OCI-LY1 (cell line): ENCODE results near the gene MCU.
A peak's percentile ranks its signal among the peaks of the same experiment; 100 is the strongest.

ENCODE experiments used
- H2AFZ ChIP-seq: fragments of 200-600 bp; sonication (generic), shearing (Covaris generic); 2 replicates; pipeline ENCODE4 v1.6.0; 2014; ENCODE audit warnings: antibody characterized with exemption, mild to moderate bottlenecking, low read length
- H3F3A ChIP-seq: fragments of 200-600 bp; sonication (generic), shearing (Covaris generic); 2 replicates; pipeline ENCODE4 v1.6.0; 2014; ENCODE audit warnings: mild to moderate bottlenecking, antibody characterized with exemption, low read length, moderate library complexity; ENCODE audit not compliant: insufficient read depth
- H3K27ac ChIP-seq: fragments of 200-600 bp; sonication (generic); 2 replicates; pipeline ENCODE4 v1.5.1; 2014; ENCODE audit warnings: low read length, mixed run types, mild to moderate bottlenecking, low read depth; ENCODE audit not compliant: poor library complexity, severe bottlenecking
- H3K27me3 ChIP-seq: fragments of 200-600 bp; sonication (generic); 2 replicates; pipeline ENCODE4 v1.6.0; 2014; ENCODE audit warnings: antibody characterized with exemption, mild to moderate bottlenecking, low read length, moderate library complexity; ENCODE audit not compliant: insufficient read depth
- H3K36me3 ChIP-seq: fragments of 200-600 bp; sonication (generic); 2 replicates; pipeline ENCODE4 v1.6.1; 2014; ENCODE audit warnings: mild to moderate bottlenecking, antibody characterized with exemption, low read length, moderate library complexity, mixed read lengths; ENCODE audit not compliant: insufficient read depth
- H3K4me1 ChIP-seq: fragments of 200-600 bp; sonication (generic); 2 replicates; pipeline ENCODE4 v1.5.1; 2014; ENCODE audit warnings: mild to moderate bottlenecking, low read length, moderate library complexity; ENCODE audit not compliant: insufficient read depth, severe bottlenecking
- H3K4me2 ChIP-seq: fragments of 200-600 bp; sonication (generic), shearing (Covaris generic); 2 replicates; pipeline ENCODE4 v1.6.1; 2014; ENCODE audit warnings: low read length
- H3K4me3 ChIP-seq: fragments of 200-600 bp; sonication (generic); 2 replicates; pipeline ENCODE4 v1.5.1; 2014; ENCODE audit warnings: low read length, low read depth, mild to moderate bottlenecking, mixed read lengths; ENCODE audit not compliant: poor library complexity, severe bottlenecking
- H3K79me2 ChIP-seq: fragments of 200-600 bp; shearing (Covaris generic); 2 replicates; pipeline ENCODE4 v1.6.1; 2016; ENCODE audit warnings: mixed run types, low read length, mixed read lengths; ENCODE audit not compliant: insufficient read depth
- H3K9ac ChIP-seq: fragments of 200-600 bp; sonication (generic), shearing (Covaris generic); 2 replicates; pipeline ENCODE4 v1.6.1; 2014; ENCODE audit warnings: mild to moderate bottlenecking, low read length, mixed read lengths
- H3K9me2 ChIP-seq: fragments of 200-600 bp; sonication (generic), shearing (Covaris generic); 2 replicates; pipeline ENCODE4 v1.6.1; 2014; ENCODE audit warnings: low read depth, mild to moderate bottlenecking, low read length, mixed read lengths
- H3K9me3 ChIP-seq: fragments of 200-600 bp; shearing (Covaris generic); 2 replicates; pipeline ENCODE4 v1.6.1; 2014; ENCODE audit warnings: low read length, mixed read lengths
- H4K20me1 ChIP-seq: fragments of 200-600 bp; sonication (generic), shearing (Covaris generic); 2 replicates; pipeline ENCODE4 v1.6.0; 2016; ENCODE audit warnings: mild to moderate bottlenecking, low read length; ENCODE audit not compliant: insufficient read depth
- EZH2 ChIP-seq: fragments of 200-600 bp; sonication (generic), shearing (Covaris generic); IDR thresholded peaks from 2 replicates; pipeline ENCODE4 v1.8.0; 2017; ENCODE audit warnings: borderline replicate concordance, mixed run types, mild to moderate bottlenecking, antibody characterized with exemption, low read length, moderate library complexity, mixed read lengths
- TF ChIP-seq, protein P1 (sequence below): fragments of 200-600 bp; sonication (generic), shearing (Covaris generic); IDR thresholded peaks from 2 replicates; pipeline ENCODE4 v1.5.1; 2017; ENCODE audit warnings: mild to moderate bottlenecking, antibody characterized with exemption, low read length, moderate library complexity, mixed read lengths

Gene MCU

DNA sequence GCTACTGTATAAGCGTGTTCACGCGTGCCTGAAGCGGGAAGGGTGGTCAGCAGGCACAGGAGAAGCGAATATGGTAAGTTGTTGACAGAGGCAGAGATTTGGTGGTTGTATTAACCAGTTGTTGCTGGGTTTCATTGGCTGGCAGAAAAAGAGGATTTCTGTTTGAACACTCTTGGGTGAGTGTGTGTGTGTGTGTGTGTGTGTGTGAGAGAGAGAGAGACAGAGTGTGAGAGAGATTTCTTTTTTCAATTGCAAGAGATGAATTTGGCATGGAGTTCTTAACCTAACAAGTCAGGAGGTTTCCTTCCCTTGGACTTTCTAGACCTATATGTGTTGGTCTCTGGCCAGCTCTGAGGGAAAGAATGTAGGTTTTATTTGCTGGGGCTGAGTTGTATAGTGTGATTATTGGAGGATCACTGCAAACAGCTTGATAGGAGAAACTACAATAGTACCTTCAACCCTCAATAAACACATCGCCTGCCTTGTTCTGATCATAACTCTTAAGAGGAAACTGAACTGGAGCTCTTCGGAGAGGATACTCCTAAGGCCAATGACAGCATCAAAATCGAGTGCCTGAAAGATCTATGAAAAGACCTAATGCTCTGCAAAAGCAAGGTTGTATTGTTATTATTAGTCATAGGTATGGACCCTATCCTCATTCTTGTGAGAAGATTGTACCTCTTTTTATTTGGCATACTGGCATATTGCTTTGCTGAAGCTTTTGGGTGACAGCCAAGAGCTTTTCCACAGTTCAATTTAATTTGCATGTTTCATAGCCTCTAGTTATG is 1.2 kb downstream of the MCU start:
- peak overlapping the region; percentile 66 for H3K4me2 ChIP-seq
- peak overlapping the region; percentile 82 for H3K4me3 ChIP-seq
- H3K9ac ChIP-seq: peak overlapping the region; percentile 89
- H3K27me3 ChIP-seq: no peaks in the 10 kb centered on the region
- H3K36me3 ChIP-seq: no peaks in the 10 kb centered on the region
- TF ChIP-seq EZH2: no peak
- TF ChIP-seq, protein P1, sequence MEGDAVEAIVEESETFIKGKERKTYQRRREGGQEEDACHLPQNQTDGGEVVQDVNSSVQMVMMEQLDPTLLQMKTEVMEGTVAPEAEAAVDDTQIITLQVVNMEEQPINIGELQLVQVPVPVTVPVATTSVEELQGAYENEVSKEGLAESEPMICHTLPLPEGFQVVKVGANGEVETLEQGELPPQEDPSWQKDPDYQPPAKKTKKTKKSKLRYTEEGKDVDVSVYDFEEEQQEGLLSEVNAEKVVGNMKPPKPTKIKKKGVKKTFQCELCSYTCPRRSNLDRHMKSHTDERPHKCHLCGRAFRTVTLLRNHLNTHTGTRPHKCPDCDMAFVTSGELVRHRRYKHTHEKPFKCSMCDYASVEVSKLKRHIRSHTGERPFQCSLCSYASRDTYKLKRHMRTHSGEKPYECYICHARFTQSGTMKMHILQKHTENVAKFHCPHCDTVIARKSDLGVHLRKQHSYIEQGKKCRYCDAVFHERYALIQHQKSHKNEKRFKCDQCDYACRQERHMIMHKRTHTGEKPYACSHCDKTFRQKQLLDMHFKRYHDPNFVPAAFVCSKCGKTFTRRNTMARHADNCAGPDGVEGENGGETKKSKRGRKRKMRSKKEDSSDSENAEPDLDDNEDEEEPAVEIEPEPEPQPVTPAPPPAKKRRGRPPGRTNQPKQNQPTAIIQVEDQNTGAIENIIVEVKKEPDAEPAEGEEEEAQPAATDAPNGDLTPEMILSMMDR: no peak
- H4K20me1 ChIP-seq: no peaks in the 10 kb centered on the region
- peak overlapping the region; percentile 75 for H3K27ac ChIP-seq
- H3F3A ChIP-seq: no peaks in the 10 kb centered on the region
- H3K79me2 ChIP-seq: peaks cover 41% of the 10 kb centered on the region
- no peaks in the 10 kb centered on the region for H3K9me2 ChIP-seq
- peaks cover 32% of the 10 kb centered on the region for H3K4me1 ChIP-seq
- H2AFZ ChIP-seq: no peak overlapping the region
- H3K9me3 ChIP-seq: no peaks in the 10 kb centered on the region

DNA sequence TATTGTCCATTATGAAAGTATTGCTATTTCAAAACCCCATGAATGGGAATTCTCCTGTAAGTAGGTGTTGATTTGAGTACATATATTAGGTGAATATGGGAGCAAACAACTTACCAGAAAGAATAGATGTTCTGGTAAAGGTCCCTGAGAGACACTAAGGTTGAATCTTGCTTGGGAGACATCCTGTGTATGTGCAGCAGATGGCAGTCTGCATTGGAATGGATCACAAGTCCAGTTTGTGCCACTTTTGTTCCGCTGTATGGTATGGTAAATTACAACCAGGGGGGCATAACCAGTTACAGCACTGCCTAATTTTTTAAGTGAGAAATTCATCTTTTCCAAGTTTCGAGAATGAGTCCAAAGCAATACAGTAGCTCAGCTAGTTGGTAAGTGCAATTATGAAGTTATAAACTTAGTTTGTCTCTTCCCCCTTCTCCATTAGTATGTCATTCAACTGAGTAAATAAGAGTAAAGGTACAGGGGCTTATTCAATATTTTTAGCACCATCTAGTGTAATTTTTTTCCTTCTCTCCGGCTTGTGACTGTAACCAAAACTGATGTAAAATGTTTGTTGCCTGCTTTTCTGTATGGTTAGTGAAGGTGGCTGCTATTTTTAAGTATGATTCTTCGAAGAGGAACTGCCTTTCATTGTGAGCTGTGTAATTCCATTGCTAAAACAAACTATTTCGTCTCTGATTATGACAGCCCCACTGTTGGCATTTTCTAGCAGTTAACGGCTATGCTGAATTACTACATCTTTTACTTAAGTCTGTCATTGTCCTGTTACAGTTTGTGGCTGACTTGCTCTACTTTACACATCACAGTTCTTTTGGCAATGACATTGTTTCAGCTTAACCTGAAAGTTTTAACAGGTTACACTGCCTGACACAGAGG is 2.8 kb downstream of the MCU start:
- Histone ChIP-seq H4K20me1 (no peaks in the 10 kb centered on the region), H3K9me2 (no peaks in the 10 kb centered on the region), H3K9ac (peak overlapping the region; percentile 89; the same call in 1 of the 2 replicates), H3K36me3 (no peaks in the 10 kb centered on the region), H2AFZ (no peak overlapping the region), H3K4me3 (peak overlapping the region; percentile 82), H3K9me3 (no peaks in the 10 kb centered on the region), H3K4me1 (peaks cover 32% of the 10 kb centered on the region), H3F3A (no peaks in the 10 kb centered on the region), H3K27me3 (no peaks in the 10 kb centered on the region), H3K27ac (peak overlapping the region; percentile 75), H3K4me2 (peak overlapping the region; percentile 66), H3K79me2 (peaks cover 42% of the 10 kb centered on the region)
- TF ChIP-seq, protein P1: peak; percentile 54
- TF ChIP-seq EZH2: no peak

DNA sequence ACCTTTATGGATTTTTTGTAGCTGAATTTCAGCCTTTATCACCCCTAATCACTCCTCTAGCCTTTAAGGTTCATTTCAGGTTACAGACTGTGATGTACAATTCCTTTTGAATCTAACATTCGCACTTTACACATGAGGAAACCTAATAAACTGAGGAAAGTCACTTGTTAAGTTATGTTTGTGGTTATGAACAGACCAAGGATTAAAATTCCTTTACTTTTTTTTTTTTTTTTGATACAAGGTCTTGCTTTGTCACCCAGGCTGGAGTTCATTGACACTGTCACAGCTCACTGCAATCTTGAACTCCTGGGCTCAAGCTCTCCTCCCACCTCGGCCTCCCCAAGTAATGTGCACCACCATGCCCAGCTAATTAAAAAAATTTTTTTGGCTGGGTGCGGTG is 3.6 kb downstream of the MCU start:
- Histone ChIP-seq H3K9ac (peak overlapping the region; percentile 89; the same call in 1 of the 2 replicates), H4K20me1 (no peaks in the 10 kb centered on the region), H3K27ac (peak overlapping the region; percentile 75), H2AFZ (no peak overlapping the region), H3F3A (no peaks in the 10 kb centered on the region), H3K4me2 (peak overlapping the region; percentile 66), H3K27me3 (no peaks in the 10 kb centered on the region), H3K79me2 (peaks cover 49% of the 10 kb centered on the region), H3K36me3 (no peaks in the 10 kb centered on the region), H3K4me1 (peaks cover 32% of the 10 kb centered on the region), H3K9me3 (no peaks in the 10 kb centered on the region), H3K4me3 (peak overlapping the region; percentile 82), H3K9me2 (no peaks in the 10 kb centered on the region)
- TF ChIP-seq EZH2: no peak
- TF ChIP-seq, protein P1: no peak
